ENCODE measurements around the gene CEBPE.
"Not testable (repeated sequence)": the region's sequence is repeated elsewhere in the genome, so short reads cannot be mapped to it uniquely, and the experiment has no call there.

CEBPE gene

DNA sequence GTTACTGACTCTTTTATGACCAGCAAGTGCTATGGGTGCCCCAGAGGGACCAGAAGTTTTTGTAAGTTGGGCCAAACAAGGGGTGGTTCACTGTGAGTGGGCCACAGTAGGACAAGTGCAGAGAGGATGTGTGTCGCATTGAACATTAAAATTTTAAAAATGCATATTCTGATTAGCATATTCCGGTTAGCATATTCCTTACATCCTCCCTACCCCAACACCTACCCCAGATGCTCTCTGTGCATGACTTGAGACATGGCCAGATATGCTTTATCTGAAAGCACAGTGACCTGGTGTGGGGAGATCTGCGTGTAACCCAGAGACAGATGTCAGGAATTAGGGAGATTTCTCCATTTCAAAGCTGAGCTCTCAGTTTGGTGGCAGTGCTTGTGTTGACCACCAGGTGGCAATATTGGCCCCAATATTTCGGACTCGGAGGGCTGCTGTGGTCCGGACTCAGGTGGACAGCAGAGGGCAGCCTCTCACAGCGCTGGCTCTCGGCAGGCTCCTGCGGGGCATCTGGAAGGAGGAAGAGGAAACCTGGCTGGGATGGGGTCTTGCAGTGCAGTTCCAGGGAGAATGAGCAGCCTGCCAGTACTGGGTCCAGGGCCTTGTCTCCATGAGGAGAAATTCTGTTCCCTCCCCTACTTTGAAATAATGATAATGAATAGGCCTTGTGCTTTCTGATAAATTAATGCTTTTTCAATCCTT, 1.6 kb upstream of the CEBPE start:
- DNase-seq, result peak; percentile 84

GRCh38 chr14:23119363-23120327, 590 bp upstream of the CEBPE start:
- DNase-seq, result no peak

DNA sequence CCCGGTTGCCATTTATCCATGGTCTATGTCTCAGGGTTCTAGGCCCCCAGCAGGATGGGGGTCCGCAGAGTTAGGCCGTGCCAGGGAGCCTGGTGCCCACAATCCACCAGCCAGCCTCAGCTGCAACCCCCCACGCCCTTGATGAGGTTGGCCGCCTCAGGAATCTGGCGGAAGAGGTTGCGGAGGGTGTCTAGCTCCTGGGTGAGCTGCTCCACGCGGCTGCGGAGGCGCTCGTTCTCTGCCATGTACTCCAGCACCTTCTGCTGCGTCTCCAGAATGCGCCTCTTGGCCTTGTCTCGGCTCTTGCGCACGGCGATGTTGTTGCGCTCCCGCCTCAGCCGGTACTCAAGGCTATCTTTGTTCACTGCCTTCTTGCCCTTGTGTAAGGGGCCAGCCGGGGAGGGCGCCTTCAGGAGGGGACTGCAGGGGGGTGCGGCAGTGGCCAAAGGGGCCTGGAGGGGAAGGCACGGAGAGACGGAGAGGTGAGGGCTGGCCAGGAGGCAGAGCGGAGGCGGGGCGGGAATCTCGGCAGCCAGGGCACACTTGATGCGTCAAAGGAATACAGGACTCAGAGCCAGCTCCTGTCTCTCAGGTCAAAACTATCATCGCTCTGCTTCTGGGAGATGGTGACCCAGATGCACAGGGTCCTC, 1.6 kb downstream of the CEBPE start:
- DNase-seq, result no peak

GRCh38 chr14:23115918-23116317, 3.1 kb downstream of the CEBPE start:
- DNase-seq, result no peak

GRCh38 chr14:23115039-23115731, 3.9 kb downstream of the CEBPE start:
- DNase-seq, result peak; percentile 94

GRCh38 chr14:23114669-23115038, 4.4 kb downstream of the CEBPE start:
- no peak for DNase-seq

DNA sequence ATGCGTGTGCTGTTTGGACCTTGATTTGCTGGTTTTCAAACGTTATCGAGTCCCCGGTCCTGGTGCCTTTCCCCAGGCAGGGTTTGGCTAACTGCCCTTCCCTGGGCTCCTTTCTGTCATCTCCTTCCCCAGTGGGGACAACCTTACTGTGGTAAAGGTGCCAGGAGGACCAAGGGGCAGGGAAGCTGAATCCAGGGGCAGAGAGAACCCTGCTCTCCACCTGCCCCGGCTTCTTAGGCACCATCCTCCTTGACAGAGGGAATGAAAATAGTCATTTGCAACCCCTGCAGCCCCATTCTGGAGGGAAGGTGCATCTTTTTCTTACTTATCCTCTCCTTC, 5.0 kb downstream of the CEBPE start:
- DNase-seq, result no peak

- no peak for DNase-seq
Measured at GRCh38 chr14:23113431-23114119, 5.5 kb downstream of the CEBPE start.

DNA sequence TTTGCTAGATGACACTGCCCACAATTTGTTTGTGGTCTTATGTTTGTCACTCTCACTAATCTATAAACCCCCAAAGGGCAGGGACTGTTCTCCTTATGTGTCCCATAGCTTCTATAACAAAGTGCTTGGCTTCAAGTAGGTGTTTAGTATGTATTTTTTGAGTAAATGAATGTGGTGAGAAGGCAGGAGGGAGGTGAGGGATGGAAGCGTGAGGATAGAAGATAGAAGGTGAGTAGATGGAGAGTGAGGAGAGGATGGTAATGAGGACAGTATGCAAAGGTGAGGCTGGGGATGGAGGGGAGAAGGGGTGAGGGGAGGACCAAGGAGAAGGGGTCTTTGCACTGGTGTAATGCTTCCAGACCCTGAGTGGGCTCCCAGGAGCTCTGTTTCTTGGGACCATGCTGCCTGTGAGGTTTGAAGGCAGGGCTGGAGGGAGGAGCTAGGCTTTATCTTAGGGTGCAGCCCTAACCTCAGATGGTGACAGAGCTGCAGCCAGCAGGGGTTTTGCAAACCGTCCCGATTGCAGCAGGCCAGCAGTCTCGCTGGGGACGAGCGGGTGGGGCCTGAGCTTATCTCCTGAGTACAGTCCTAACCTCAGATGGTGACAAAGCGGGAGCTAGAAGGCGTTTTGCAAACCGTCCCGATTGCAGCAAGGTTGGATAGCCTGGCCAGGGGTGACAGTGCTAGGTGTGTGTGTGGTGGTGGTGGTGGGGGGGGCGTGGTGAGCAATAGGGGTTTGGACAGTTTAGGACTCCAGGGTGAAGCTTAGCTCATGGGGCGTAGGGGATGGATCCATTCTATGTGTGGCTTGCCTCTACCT, 6.5 kb downstream of the CEBPE start:
- no peak for DNase-seq

DNA sequence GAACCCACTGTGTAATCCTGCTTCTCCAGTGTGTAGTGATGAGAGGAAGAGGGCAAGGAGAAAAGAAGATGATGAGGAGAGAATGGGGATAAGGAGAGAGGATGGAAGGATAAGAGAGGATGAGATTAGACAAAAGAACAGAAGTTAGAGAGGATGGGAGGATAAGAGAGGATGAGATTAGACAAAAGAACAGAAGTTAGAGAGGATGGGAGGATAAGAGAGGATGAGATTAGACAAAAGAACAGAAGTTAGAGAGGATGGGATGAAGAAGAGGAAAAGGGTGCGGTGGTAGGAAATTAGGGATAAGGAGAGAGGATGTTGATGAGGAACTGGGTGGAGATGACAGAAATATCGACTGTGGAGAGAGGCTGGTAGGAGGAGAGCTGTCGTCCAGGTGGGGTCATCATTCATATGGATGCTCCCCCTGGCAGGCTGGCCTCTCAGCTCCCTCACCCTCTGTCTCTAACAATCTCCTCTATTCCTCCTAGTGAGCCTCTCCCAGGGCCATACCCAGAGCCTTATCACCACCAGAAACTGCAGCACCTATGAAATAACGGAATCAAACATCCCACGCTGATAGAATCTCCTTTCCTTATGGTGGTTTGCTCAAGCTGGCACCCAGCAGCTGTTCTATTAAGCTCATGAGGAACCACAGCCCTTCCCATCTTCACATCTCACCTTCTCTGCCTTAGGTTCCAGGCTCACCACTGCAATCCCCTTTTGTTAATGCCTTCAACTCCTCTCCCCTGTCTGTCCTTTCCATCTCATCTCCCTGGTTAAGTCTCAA, 8.3 kb downstream of the CEBPE start:
- no peak for DNase-seq

GRCh38 chr14:23109769-23110168, 9.3 kb downstream of the CEBPE start:
- no peak for DNase-seq

- not testable (repeated sequence) for DNase-seq
Measured at GRCh38 chr14:23108169-23108568, 10.9 kb downstream of the CEBPE start.

DNA sequence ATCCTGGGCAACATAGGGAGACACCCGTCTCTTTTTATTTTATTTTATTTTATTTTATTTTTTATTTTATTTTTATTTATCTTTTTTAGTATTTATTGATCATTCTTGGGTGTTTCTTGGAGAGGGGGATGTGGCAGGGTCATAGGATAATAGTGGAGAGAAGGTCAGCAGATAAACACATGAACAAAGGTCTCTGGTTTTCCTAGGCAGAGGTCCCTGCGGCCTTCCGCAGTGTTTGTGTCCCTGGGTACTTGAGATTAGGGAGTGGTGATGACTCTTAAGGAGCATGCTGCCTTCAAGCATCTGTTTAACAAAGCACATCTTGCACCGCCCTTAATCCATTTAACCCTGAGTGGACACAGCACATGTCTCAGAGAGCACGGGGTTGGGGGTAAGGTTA, 11.4 kb downstream of the CEBPE start:
- not testable (repeated sequence) for DNase-seq

- DNase-seq, result no peak
Measured at GRCh38 chr14:23106747-23107045, 12.4 kb downstream of the CEBPE start.

- DNase-seq, result no peak
Measured at GRCh38 chr14:23105348-23105824, 13.7 kb downstream of the CEBPE start.

- no peak for DNase-seq
Measured at GRCh38 chr14:23104591-23105347, 14.3 kb downstream of the CEBPE start, which contains the start of gene CIROP. Gene CIROP, minus strand, starts transcription at chr14:23104989. Its CDS starts 69 bp downstream, at chr14:23104920.

- no peak for DNase-seq
Measured at GRCh38 chr14:23104070-23104590, 14.9 kb downstream of the CEBPE start.

- DNase-seq, result no peak
Measured at GRCh38 chr14:23103581-23103980, 15.5 kb downstream of the CEBPE start.

- no peak for DNase-seq
Measured at GRCh38 chr14:23102801-23103200, 16.3 kb downstream of the CEBPE start.
